Loucy (cell line): ENCODE results near the gene GAS2L1.

Source experiments
- EZH2phosphoT487 ChIP-seq: fragments of 200-600 bp; IDR thresholded peaks from 2 replicates; pipeline ENCODE4 v1.6.1; 2018; ENCODE audit warnings: antibody characterized with exemption, mild to moderate bottlenecking, moderate library complexity, borderline replicate concordance
- TF ChIP-seq, protein P1 (sequence below): fragments of 200-600 bp; sonication (generic); conservative IDR thresholded peaks from 2 replicates; pipeline ENCODE4 v1.5.1; 2014; ENCODE audit warnings: mild to moderate bottlenecking, antibody characterized with exemption, low read length

DNA sequence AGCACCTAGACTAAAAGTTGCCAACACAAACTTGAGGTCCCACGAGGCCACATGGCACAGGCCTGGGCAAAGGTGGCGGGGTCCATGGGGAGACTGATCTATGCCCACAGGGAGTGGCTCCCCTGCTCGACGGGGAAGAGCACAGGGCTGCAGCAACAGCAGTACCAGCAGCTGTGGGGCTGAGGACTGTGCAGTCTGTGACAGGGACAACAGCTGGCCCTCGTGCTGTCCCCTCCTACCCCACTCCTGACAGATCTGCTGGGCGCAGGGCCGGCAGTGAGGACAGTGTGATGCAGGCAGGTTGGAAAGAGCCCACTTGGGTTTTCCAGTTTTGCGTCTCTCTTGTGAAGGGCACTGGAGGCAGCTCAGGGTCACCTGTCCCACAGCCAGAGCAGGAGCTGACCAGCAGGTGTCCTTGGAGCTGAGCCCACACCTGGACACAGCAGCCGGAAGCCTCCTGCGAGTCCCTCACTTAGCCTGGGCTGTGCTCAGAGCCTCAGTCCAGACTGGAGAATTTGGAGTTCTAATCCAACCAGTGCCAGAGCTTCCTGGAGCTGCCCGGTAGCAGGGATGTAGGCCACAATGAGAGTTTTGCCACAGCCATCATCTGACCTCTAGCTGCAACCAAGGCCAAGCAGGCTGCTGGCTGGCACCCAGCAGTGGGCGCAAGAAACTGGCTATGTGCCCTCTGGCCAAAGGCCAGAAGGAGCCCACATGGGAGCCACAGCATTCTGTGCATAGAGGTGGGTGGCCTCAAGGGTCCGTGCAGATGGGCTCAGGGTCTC lies 3.6 kb upstream of the GAS2L1 start:
- TF ChIP-seq, protein P1, sequence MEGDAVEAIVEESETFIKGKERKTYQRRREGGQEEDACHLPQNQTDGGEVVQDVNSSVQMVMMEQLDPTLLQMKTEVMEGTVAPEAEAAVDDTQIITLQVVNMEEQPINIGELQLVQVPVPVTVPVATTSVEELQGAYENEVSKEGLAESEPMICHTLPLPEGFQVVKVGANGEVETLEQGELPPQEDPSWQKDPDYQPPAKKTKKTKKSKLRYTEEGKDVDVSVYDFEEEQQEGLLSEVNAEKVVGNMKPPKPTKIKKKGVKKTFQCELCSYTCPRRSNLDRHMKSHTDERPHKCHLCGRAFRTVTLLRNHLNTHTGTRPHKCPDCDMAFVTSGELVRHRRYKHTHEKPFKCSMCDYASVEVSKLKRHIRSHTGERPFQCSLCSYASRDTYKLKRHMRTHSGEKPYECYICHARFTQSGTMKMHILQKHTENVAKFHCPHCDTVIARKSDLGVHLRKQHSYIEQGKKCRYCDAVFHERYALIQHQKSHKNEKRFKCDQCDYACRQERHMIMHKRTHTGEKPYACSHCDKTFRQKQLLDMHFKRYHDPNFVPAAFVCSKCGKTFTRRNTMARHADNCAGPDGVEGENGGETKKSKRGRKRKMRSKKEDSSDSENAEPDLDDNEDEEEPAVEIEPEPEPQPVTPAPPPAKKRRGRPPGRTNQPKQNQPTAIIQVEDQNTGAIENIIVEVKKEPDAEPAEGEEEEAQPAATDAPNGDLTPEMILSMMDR = no peak
- no peak for TF ChIP-seq EZH2phosphoT487
